ENCODE measurements around the gene HLA-B. TPM values are rescaled to one million over a fixed set of nuclear protein-coding genes. Genes with fewer than 3 reads are reported as not detected.

HLA-B gene
- total RNA-seq, 1 donor = 510 TPM

DNA sequence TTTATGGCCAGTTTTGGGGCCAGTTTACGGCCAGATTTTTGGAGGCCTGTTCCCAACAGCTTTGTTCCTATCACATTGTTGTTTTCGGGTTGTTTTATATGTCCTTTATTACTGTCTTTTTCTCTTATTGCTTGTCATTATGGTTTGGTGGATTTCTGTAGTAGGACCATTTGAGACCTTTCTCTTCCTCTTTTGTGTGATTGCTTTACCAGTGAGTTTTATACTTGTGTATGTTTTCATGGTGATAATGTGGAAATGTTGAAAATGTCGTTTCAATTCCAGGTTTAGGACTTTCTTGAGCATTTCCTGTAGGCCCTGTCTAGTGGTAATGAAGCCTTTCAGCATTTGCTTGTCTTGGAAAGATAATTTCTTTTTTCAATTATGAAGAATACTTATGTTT, 17.8 kb downstream of the HLA-B start:
- Histone ChIP-seq H2AFZ (ENCODE audit: low read length) (no peak overlapping the region), H3K27me3 (ENCODE audit: insufficient read depth, low read length) (no peaks in the 10 kb centered on the region), H3K36me3 (ENCODE audit: insufficient read depth, low read length) (no peaks in the 10 kb centered on the region), H3K4me2 (ENCODE audit: insufficient read depth, low read length) (no peak overlapping the region), H3K4me3 (ENCODE audit: insufficient read depth, low read length) (no peak overlapping the region), H3K4me1 (ENCODE audit: insufficient read depth, low read length) (no peaks in the 10 kb centered on the region), H3K9me3 (ENCODE audit: low read depth, low read length) (peaks cover 7% of the 10 kb centered on the region), H4K20me1 (ENCODE audit: insufficient read depth, low read length) (no peaks in the 10 kb centered on the region), H3K27ac (ENCODE audit: low read depth, low read length) (no peak overlapping the region), H3K79me2 (ENCODE audit: insufficient read depth, low read length) (no peaks in the 10 kb centered on the region)
- DNase-seq (ENCODE audit: insufficient read length, low spot score, missing footprints) = no peak
- no peak for TF ChIP-seq CTCF (IDR thresholded peaks at IDR 0.05; ENCODE audit: extremely low read depth, low read depth, low read length)

- TF ChIP-seq CTCF (IDR thresholded peaks at IDR 0.05; ENCODE audit: extremely low read depth, low read depth, low read length) = no peak
- Histone ChIP-seq H3K4me3 (ENCODE audit: insufficient read depth, low read length) (no peak overlapping the region), H3K4me2 (ENCODE audit: insufficient read depth, low read length) (no peak overlapping the region), H3K36me3 (ENCODE audit: insufficient read depth, low read length) (no peaks in the 10 kb centered on the region), H3K27ac (ENCODE audit: low read depth, low read length) (no peak overlapping the region), H2AFZ (ENCODE audit: low read length) (no peak overlapping the region), H3K4me1 (ENCODE audit: insufficient read depth, low read length) (no peaks in the 10 kb centered on the region), H4K20me1 (ENCODE audit: insufficient read depth, low read length) (no peaks in the 10 kb centered on the region), H3K9me3 (ENCODE audit: low read depth, low read length) (peaks cover 7% of the 10 kb centered on the region), H3K79me2 (ENCODE audit: insufficient read depth, low read length) (no peaks in the 10 kb centered on the region), H3K27me3 (ENCODE audit: insufficient read depth, low read length) (no peaks in the 10 kb centered on the region)
- no peak for DNase-seq (ENCODE audit: insufficient read length, low spot score, missing footprints)
These were observed 20.0 kb downstream of the HLA-B start for GRCh38 chr6:31336896-31337496.

DNA sequence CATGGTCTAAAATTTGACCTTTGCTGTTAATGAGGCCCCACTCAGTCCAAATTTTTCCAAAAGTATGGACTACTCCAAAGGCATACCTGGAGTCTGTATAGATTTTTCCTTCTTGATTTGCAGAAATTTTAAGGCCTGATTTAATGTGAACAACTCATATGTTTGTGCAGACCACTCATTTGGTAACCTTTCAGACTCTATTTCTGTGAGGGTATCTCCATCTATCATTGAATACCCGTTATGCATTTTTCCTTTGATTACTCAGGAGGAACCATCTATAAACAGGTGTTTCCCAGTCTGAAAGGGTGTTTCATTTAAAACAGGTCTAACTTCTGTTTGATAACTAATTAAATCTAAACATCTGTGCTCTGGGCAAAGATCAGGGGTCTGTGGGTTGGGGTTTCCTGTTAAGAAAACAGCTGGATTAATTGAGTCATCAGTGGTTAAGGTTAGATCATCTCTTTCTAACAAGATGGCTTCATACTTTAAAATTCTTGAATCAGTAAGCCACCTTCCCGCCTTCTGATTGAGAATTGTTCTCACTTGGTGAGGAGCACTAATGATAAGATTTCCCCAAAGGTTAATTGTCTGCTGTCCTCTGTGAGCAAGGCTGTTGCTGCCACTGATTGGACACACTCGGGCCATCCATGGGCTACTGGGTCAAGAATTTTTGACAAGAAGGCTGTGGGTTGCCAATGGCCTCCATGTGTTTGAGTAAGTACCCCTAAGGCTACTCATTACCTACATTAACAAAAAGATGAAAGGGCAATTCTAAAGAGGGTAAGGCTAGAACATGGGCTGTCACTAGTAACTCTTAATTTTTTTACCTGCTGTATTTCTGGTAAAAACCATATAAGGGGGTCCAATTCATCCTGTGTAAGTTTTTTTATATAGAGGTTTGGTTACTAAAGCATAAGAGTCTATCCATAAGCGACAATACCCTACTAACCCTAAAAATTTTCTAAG, 24.1 kb downstream of the HLA-B start:
- H3K27ac ChIP-seq (ENCODE audit: low read depth, low read length) = no peak overlapping the region
- no peak for TF ChIP-seq CTCF (IDR thresholded peaks at IDR 0.05; ENCODE audit: extremely low read depth, low read depth, low read length)
- no peaks in the 10 kb centered on the region for H3K4me1 ChIP-seq (ENCODE audit: insufficient read depth, low read length)
- H4K20me1 ChIP-seq (ENCODE audit: insufficient read depth, low read length) = no peaks in the 10 kb centered on the region
- no peaks in the 10 kb centered on the region for H3K27me3 ChIP-seq (ENCODE audit: insufficient read depth, low read length)
- no peaks in the 10 kb centered on the region for H3K36me3 ChIP-seq (ENCODE audit: insufficient read depth, low read length)
- H3K79me2 ChIP-seq (ENCODE audit: insufficient read depth, low read length) = no peaks in the 10 kb centered on the region
- peaks cover 9% of the 10 kb centered on the region for H3K9me3 ChIP-seq (ENCODE audit: low read depth, low read length)
- H2AFZ ChIP-seq (ENCODE audit: low read length) = no peak overlapping the region
- H3K4me3 ChIP-seq (ENCODE audit: insufficient read depth, low read length) = no peak overlapping the region
- no peak for DNase-seq (ENCODE audit: insufficient read length, low spot score, missing footprints)
- no peak overlapping the region for H3K4me2 ChIP-seq (ENCODE audit: insufficient read depth, low read length)

DNA sequence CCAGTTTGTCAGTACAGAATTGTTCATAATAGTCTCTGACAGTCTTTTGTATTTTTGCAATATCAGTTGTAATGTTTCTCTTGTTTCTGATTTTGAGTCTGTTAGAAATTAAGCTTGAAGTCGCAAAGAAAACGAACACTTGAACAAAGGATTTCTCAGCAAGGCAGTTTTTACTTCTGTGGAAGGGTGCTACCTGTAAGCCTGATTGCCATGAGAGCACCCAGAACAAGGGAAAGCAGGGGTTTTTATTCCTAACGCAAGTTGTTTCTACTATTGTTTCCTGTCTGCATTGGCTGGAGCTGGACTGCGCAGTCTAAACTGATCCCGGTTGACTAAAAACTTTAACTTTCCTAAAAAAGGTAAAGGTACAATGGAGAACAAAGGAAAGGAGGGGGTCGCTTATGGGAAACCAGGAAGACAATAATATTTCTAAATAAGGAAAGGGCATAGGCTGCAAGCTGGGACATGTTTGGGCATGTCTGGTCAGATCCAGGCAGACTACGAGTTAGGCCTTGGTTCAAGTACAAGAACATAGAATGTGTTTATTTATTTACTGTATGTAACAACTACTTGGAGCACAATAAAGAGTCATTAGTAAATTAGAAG, 28.5 kb downstream of the HLA-B start:
- no peaks in the 10 kb centered on the region for H4K20me1 ChIP-seq (ENCODE audit: insufficient read depth, low read length)
- no peak overlapping the region for H3K4me2 ChIP-seq (ENCODE audit: insufficient read depth, low read length)
- H3K27ac ChIP-seq (ENCODE audit: low read depth, low read length) = no peak overlapping the region
- no peak overlapping the region for H3K4me3 ChIP-seq (ENCODE audit: insufficient read depth, low read length)
- no peak for DNase-seq (ENCODE audit: insufficient read length, low spot score, missing footprints)
- peaks cover 2% of the 10 kb centered on the region for H3K9me3 ChIP-seq (ENCODE audit: low read depth, low read length)
- no peaks in the 10 kb centered on the region for H3K79me2 ChIP-seq (ENCODE audit: insufficient read depth, low read length)
- H3K27me3 ChIP-seq (ENCODE audit: insufficient read depth, low read length) = no peaks in the 10 kb centered on the region
- TF ChIP-seq CTCF (IDR thresholded peaks at IDR 0.05; ENCODE audit: extremely low read depth, low read depth, low read length) = no peak
- H3K4me1 ChIP-seq (ENCODE audit: insufficient read depth, low read length) = no peaks in the 10 kb centered on the region
- no peaks in the 10 kb centered on the region for H3K36me3 ChIP-seq (ENCODE audit: insufficient read depth, low read length)
- no peak overlapping the region for H2AFZ ChIP-seq (ENCODE audit: low read length)
